Caco-2 (cell line): Measurements from ENCODE around the gene PTPRN2. TPM values are rescaled to one million over a fixed set of nuclear protein-coding genes. Genes with fewer than 3 reads are reported as not detected.

Experiments used
- BruUV-seq: library from RNA; stranded (reverse); fragments of 400-500 nt; replicated peaks from 2 replicates; lab custom pipeline; 2021; lab: Mats Ljungman, UMichigan
- CTCF ChIA-PET: fragments of 300-600 bp; sonication (Branson Sonifier 250); formaldehyde crosslinking; loops from one replicate; lab custom pipeline; 2022; ENCODE audit warnings: antibody characterized with exemption; lab: Charles Lee
- POLR2A ChIA-PET: fragments of 300-600 bp; sonication (Branson Sonifier 250); formaldehyde crosslinking; loops from one replicate; lab custom pipeline; 2022; ENCODE audit warnings: antibody characterized with exemption; lab: Charles Lee
- DNase-seq, 2 experiments: peaks; one replicate each; pipeline versions ENCODE4 v3.0.0 to v3.0.0-alpha.2; 2020 to 2022
- H3K27me3 ChIP-seq: replicated peaks from 2 replicates; pipeline ENCODE4 v1.6.0; 2011; ENCODE audit warnings: low read length; ENCODE audit not compliant: control insufficient read depth, insufficient read depth
- H3K36me3 ChIP-seq: 2 replicates; pipeline ENCODE4 v1.5.1; 2011; ENCODE audit warnings: low read length; ENCODE audit not compliant: control insufficient read depth, insufficient read depth
- H3K4me1 ChIP-seq: fragments of 250-450 bp; sonication (Bioruptor Pico); 2 replicates; pipeline ENCODE4 v1.5.1; 2020; ENCODE audit warnings: mild to moderate bottlenecking
- H3K4me3 ChIP-seq: 2 replicates; pipeline ENCODE4 v1.5.1; 2011; ENCODE audit warnings: low read depth, mild to moderate bottlenecking, control low read depth, low read length
- H3K9me3 ChIP-seq: fragments of 250-450 bp; sonication (Bioruptor Pico); 2 replicates; pipeline ENCODE4 v1.5.1; 2020; ENCODE audit warnings: mild to moderate bottlenecking, moderate library complexity
- H3K27ac Mint-ChIP-seq: one replicate; pipeline ENCODE4 v1.8.0; 2022; ENCODE audit warnings: mixed read lengths; ENCODE audit not compliant: unreplicated experiment
- H3K27me3 Mint-ChIP-seq: one replicate; pipeline ENCODE4 v1.8.0; 2022; ENCODE audit warnings: mixed read lengths; ENCODE audit not compliant: insufficient read depth, unreplicated experiment
- H3K36me3 Mint-ChIP-seq: one replicate; pipeline ENCODE4 v1.8.0; 2022; ENCODE audit warnings: mild to moderate bottlenecking, mixed read lengths; ENCODE audit not compliant: insufficient read depth, unreplicated experiment
- H3K4me1 Mint-ChIP-seq: one replicate; pipeline ENCODE4 v1.8.0; 2022; ENCODE audit warnings: low read depth, mixed read lengths; ENCODE audit not compliant: unreplicated experiment
- H3K4me3 Mint-ChIP-seq: one replicate; pipeline ENCODE4 v1.8.0; 2022; ENCODE audit warnings: mild to moderate bottlenecking, moderate library complexity, mixed read lengths; ENCODE audit not compliant: unreplicated experiment
- H3K9me3 Mint-ChIP-seq: one replicate; pipeline ENCODE4 v1.8.0; 2022; ENCODE audit warnings: mixed read lengths; ENCODE audit not compliant: unreplicated experiment
- intact Hi-C: fragments of 100-400 bp; cut with micrococcal nuclease; formaldehyde crosslinking; loops from one replicate; pipeline ENCODE4 v1.10.0; 2022; ENCODE audit not compliant: unreplicated experiment
- total RNA-seq: library from RNA; stranded (reverse); gene quantifications from 2 replicates; pipeline ENCODE4 v1.2.3, GENCODE V29; 2022
- TF ChIP-seq, protein P1 (sequence below), 2 experiments: fragments of 200-600 bp in 1 of 2; IDR thresholded peaks; 1 replicate in 1 of 2; 2 replicates in 1 of 2; pipeline versions ENCODE4 v1.5.1 to v1.8.0; 2011 to 2022; ENCODE audit warnings: antibody characterized with exemption in 1 of 2, control low read depth in 1 of 2, inconsistent platforms in 1 of 2, low read depth in 1 of 2, low read length in 1 of 2, mild to moderate bottlenecking in 1 of 2, moderate library complexity in 1 of 2; ENCODE audit not compliant: insufficient read depth in 1 of 2, severe bottlenecking in 1 of 2, unreplicated experiment in 1 of 2

PTPRN2 gene
- total RNA-seq, 1 experiment from 2014 or later: 1.4 TPM

- H3K4me1 ChIP-seq: no peaks in the 10 kb centered on the region
- TF ChIP-seq, protein P1, sequence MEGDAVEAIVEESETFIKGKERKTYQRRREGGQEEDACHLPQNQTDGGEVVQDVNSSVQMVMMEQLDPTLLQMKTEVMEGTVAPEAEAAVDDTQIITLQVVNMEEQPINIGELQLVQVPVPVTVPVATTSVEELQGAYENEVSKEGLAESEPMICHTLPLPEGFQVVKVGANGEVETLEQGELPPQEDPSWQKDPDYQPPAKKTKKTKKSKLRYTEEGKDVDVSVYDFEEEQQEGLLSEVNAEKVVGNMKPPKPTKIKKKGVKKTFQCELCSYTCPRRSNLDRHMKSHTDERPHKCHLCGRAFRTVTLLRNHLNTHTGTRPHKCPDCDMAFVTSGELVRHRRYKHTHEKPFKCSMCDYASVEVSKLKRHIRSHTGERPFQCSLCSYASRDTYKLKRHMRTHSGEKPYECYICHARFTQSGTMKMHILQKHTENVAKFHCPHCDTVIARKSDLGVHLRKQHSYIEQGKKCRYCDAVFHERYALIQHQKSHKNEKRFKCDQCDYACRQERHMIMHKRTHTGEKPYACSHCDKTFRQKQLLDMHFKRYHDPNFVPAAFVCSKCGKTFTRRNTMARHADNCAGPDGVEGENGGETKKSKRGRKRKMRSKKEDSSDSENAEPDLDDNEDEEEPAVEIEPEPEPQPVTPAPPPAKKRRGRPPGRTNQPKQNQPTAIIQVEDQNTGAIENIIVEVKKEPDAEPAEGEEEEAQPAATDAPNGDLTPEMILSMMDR (IDR thresholded peaks at IDR 0.05; ENCODE audit: insufficient read depth in 1 of 2, low read depth in 1 of 2, low read length in 1 of 2, severe bottlenecking in 1 of 2, unreplicated experiment in 1 of 2): no peak
- no peaks in the 10 kb centered on the region for H3K27me3 Mint-ChIP-seq
- no TSS peak for BruUV-seq
- no peak for DNase-seq
- H3K36me3 Mint-ChIP-seq: no peaks in the 10 kb centered on the region
- intact Hi-C loops: no loop called here
- ChIA-PET CTCF (no interaction called here), POLR2A (no interaction called here)
- H3K9me3 ChIP-seq: no peaks in the 10 kb centered on the region
- no peaks in the 10 kb centered on the region for H3K4me1 Mint-ChIP-seq
- peaks cover 29% of the 10 kb centered on the region for H3K9me3 Mint-ChIP-seq
- no peaks in the 10 kb centered on the region for H3K36me3 ChIP-seq
- H3K27ac Mint-ChIP-seq: no peak overlapping the region
- no peak overlapping the region for H3K4me3 ChIP-seq
- no peak overlapping the region for H3K4me3 Mint-ChIP-seq
- H3K27me3 ChIP-seq: no peaks in the 10 kb centered on the region
Observed at GRCh38 chr7:157764193-157764592, 823.4 kb downstream of the PTPRN2 start.

GRCh38 chr7:157763279-157764000 lies 824.2 kb downstream of the PTPRN2 start:
- no peak overlapping the region for H3K27ac Mint-ChIP-seq
- no peaks in the 10 kb centered on the region for H3K4me1 Mint-ChIP-seq
- TF ChIP-seq, protein P1 (IDR thresholded peaks at IDR 0.05; ENCODE audit: insufficient read depth in 1 of 2, low read depth in 1 of 2, low read length in 1 of 2, severe bottlenecking in 1 of 2, unreplicated experiment in 1 of 2): no peak
- DNase-seq: no peak
- H3K4me3 ChIP-seq: no peak overlapping the region
- intact Hi-C loops: no loop called here
- no peak overlapping the region for H3K4me3 Mint-ChIP-seq
- ChIA-PET POLR2A (no interaction called here), CTCF (no interaction called here)
- no peaks in the 10 kb centered on the region for H3K27me3 Mint-ChIP-seq
- H3K36me3 ChIP-seq: no peaks in the 10 kb centered on the region
- H3K4me1 ChIP-seq: no peaks in the 10 kb centered on the region
- no peaks in the 10 kb centered on the region for H3K27me3 ChIP-seq
- H3K9me3 Mint-ChIP-seq: peaks cover 29% of the 10 kb centered on the region
- H3K9me3 ChIP-seq: no peaks in the 10 kb centered on the region
- H3K36me3 Mint-ChIP-seq: no peaks in the 10 kb centered on the region
- no TSS peak for BruUV-seq

DNA sequence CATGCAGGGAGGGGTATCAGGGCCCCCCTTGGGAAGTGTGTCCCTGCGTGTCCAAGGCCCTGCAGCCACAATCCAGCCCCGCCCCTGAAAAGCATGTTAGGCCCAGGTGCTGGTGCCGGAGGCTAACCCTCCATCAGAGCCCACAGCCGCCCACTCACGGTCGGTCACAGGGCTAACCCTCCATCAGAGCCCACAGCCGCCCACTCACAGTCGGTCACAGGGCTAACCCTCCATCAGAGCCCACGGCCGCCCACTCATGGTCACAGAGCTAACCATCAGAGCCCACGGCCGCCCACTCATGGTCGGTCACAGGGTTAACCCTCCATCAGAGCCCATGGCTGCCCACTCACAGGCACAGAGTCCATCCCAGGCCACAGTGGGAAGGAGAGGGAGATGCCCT lies 824.8 kb downstream of the PTPRN2 start:
- Mint-ChIP-seq H3K27me3 (no peaks in the 10 kb centered on the region), H3K9me3 (peaks cover 29% of the 10 kb centered on the region), H3K27ac (no peak overlapping the region), H3K4me1 (no peaks in the 10 kb centered on the region), H3K36me3 (no peaks in the 10 kb centered on the region), H3K4me3 (no peak overlapping the region)
- Histone ChIP-seq H3K4me1 (no peaks in the 10 kb centered on the region), H3K27me3 (no peaks in the 10 kb centered on the region), H3K4me3 (no peak overlapping the region), H3K36me3 (no peaks in the 10 kb centered on the region), H3K9me3 (no peaks in the 10 kb centered on the region)
- TF ChIP-seq, protein P1 (IDR thresholded peaks at IDR 0.05; ENCODE audit: insufficient read depth in 1 of 2, low read depth in 1 of 2, low read length in 1 of 2, severe bottlenecking in 1 of 2, unreplicated experiment in 1 of 2): no peak
- DNase-seq: no peak
- no TSS peak for BruUV-seq
- intact Hi-C loops: no loop called here
- POLR2A ChIA-PET: no interaction called here
- CTCF ChIA-PET: no interaction called here
